Thymus (tissue), 11 donors: ENCODE measurements around the gene TPSB2. TPM values are rescaled to one million over a fixed set of nuclear protein-coding genes. Genes with fewer than 3 reads are reported as not detected.
"Not testable (repeated sequence)": the region's sequence is repeated elsewhere in the genome, so short reads cannot be mapped to it uniquely, and the experiment has no call there.

Experiments used
- DNase-seq, 9 donors: peaks; one replicate each; pipeline ENCODE4 v3.0.0-alpha.2; 2013; ENCODE audit warnings: low spot score in 9 of 9, low read depth in 6 of 9, missing footprints in 1 of 9
- H3K27ac ChIP-seq, 2 donors: one replicate each; pipeline ENCODE4 v1.5.1; 2013; ENCODE audit warnings: control low read depth in 1 of 2, low read depth in 1 of 2, low read length in 1 of 2, mild to moderate bottlenecking in 1 of 2, moderate library complexity in 1 of 2
- H3K27me3 ChIP-seq, 2 donors: one replicate each; pipeline ENCODE4 v1.5.1; 2013; ENCODE audit warnings: low read length in 1 of 2; ENCODE audit not compliant: control insufficient read depth in 2 of 2, insufficient read depth in 1 of 2
- H3K36me3 ChIP-seq, 2 donors: one replicate each; pipeline ENCODE4 v1.5.1; 2013; ENCODE audit warnings: low read length in 1 of 2, mild to moderate bottlenecking in 1 of 2, moderate library complexity in 1 of 2; ENCODE audit not compliant: control insufficient read depth in 2 of 2, insufficient read depth in 2 of 2
- H3K4me1 ChIP-seq, 2 donors: one replicate each; pipeline ENCODE4 v1.5.1; 2013; ENCODE audit warnings: low read length in 2 of 2; ENCODE audit not compliant: control insufficient read depth in 2 of 2, insufficient read depth in 2 of 2
- H3K4me3 ChIP-seq, 2 donors: one replicate each; pipeline ENCODE4 v1.5.1; 2013; ENCODE audit warnings: low read length in 2 of 2, control low read depth in 1 of 2, mild to moderate bottlenecking in 1 of 2
- H3K9me3 ChIP-seq, 2 donors: one replicate each; pipeline ENCODE4 v1.5.1; 2013; ENCODE audit warnings: low read length in 1 of 2, mild to moderate bottlenecking in 1 of 2; ENCODE audit not compliant: control insufficient read depth in 2 of 2, insufficient read depth in 1 of 2
- WGBS: extraction: QIAGEN DNeasy Blood & Tissue Kit; methylation state at CpG from one replicate; pipeline ENCODE4 v1.1.7; 2013; 5-methylcytosine and 5-hydroxymethylcytosine counted together
- polyA plus RNA-seq: library from polyadenylated mRNA; stranded (reverse); fragments of 200-250 nt; gene quantifications from one replicate; pipeline ENCODE4 v1.2.3, GENCODE V29; 2013
- total RNA-seq: library from RNA; stranded (reverse); fragments of 120-200 nt; gene quantifications from one replicate; pipeline ENCODE4 v1.2.4, GENCODE V29; 2013
- donor health status: healthy.

TPSB2 gene
- total and polyA plus RNA-seq, 2 donors, result 0.71 to 15.5 TPM

GRCh38 chr16:1257561-1258224, 27.7 kb upstream of the TPSB2 start:
- Histone ChIP-seq H3K27ac (no peak overlapping the region), H3K9me3 (no peaks in the 10 kb centered on the region), H3K4me1 (peaks cover 0 to 4% of the 10 kb centered on the region in 2 donors), H3K4me3 (no peak overlapping the region), H3K27me3 (peaks cover 37 to 41% of the 10 kb centered on the region in 2 donors), H3K36me3 (no peaks in the 10 kb centered on the region)
- DNase-seq, result no peak
- 85% methylated on average over 34 of the region's 34 CpGs for WGBS

GRCh38 chr16:1256874-1257322, 26.9 kb upstream of the TPSB2 start:
- Histone ChIP-seq H3K9me3 (no peaks in the 10 kb centered on the region), H3K27me3 (peaks cover 29 to 33% of the 10 kb centered on the region in 2 donors), H3K27ac (no peak overlapping the region), H3K4me1 (peaks cover 0 to 4% of the 10 kb centered on the region in 2 donors), H3K36me3 (no peaks in the 10 kb centered on the region), H3K4me3 (no peak overlapping the region)
- DNase-seq, result no peak
- WGBS, result 90% methylated on average over 22 of the region's 22 CpGs

- H3K4me1 ChIP-seq, DNase-seq, H3K9me3 ChIP-seq, H3K27ac ChIP-seq, H3K36me3 ChIP-seq, H3K4me3 ChIP-seq: not testable (repeated sequence)
- peaks cover 24 to 27% of the 10 kb centered on the region in 2 donors for H3K27me3 ChIP-seq
- 87% methylated on average over 23 of the region's 23 CpGs for WGBS
Measured at GRCh38 chr16:1256296-1256873, 26.4 kb upstream of the TPSB2 start.

GRCh38 chr16:1255276-1256122, 25.5 kb upstream of the TPSB2 start, which contains the start of gene TPSD1:
Gene TPSD1 (plus strand): TSS chr16:1256069. CDS start chr16:1256281, 212 bp downstream.
- 73% methylated on average over 24 of the region's 26 CpGs for WGBS
- not testable (repeated sequence) for H3K9me3 ChIP-seq, DNase-seq, H3K4me1 ChIP-seq, H3K36me3 ChIP-seq, H3K4me3 ChIP-seq, H3K27ac ChIP-seq
- H3K27me3 ChIP-seq, result peaks cover 15 to 19% of the 10 kb centered on the region in 2 donors

GRCh38 chr16:1254821-1255220, 24.8 kb upstream of the TPSB2 start:
- not testable (repeated sequence) for H3K9me3 ChIP-seq, H3K27ac ChIP-seq, H3K4me3 ChIP-seq, H3K36me3 ChIP-seq, DNase-seq, H3K4me1 ChIP-seq
- peaks cover 9 to 12% of the 10 kb centered on the region in 2 donors for H3K27me3 ChIP-seq
- WGBS, result 93% methylated on average over 3 of the region's 3 CpGs

DNA sequence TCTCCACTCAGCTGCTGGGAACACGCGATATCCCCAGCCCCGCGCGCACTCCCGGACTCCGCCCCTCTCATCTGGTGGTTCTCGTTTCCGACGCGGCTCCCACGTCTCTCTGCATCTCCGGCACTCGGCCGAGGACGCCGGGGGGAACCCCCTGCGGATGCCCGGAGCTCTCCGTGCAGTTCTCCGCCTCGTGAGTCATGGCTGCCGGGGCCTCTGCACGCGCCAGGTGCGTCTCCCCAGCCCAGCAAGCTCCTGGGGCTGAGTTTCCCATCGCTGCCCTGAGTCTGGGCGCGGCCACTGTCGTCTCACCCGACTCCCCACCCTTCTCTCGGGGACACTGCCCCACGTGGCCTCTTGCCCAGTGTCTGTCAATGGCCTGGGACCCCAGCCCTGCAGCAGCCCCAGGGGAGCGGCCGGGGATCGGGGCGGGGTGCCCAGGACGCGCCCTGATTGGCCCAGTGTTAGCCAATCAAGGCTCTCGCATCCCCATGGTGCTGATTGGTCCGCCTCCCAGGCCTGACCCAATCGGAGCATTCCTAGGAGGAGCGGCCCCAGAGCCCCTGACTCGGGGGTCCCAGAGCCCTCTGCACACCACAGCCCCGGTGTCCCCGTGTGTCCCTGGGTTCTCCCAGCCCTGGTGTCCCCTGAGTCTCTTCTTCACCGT, 23.8 kb upstream of the TPSB2 start:
- not testable (repeated sequence) for H3K4me3 ChIP-seq, H3K27ac ChIP-seq, H3K27me3 ChIP-seq, H3K36me3 ChIP-seq, H3K4me1 ChIP-seq, H3K9me3 ChIP-seq, DNase-seq
- no CpG with 5 or more reads among the region's 47 CpGs for WGBS

- not testable (repeated sequence) for H3K36me3 ChIP-seq, DNase-seq, H3K9me3 ChIP-seq, H3K4me1 ChIP-seq, H3K4me3 ChIP-seq, H3K27ac ChIP-seq
- peaks cover 0 to 15% of the 10 kb centered on the region in 2 donors for H3K27me3 ChIP-seq
- WGBS, result 92% methylated on average over 8 of the region's 43 CpGs
Measured at GRCh38 chr16:1249031-1249755, 19.2 kb upstream of the TPSB2 start.

- not testable (repeated sequence) for H3K36me3 ChIP-seq, H3K4me1 ChIP-seq, DNase-seq, H3K9me3 ChIP-seq, H3K4me3 ChIP-seq, H3K27ac ChIP-seq
- H3K27me3 ChIP-seq, result peaks cover 0 to 16% of the 10 kb centered on the region in 2 donors
- 94% methylated on average over 13 of the region's 14 CpGs for WGBS
Measured at GRCh38 chr16:1247903-1248537, 18.0 kb upstream of the TPSB2 start.
